HG03442 (cell line): ENCODE data around the gene DIP2A.

Source experiments
- ATAC-seq: cut with Tn5 transposase; IDR thresholded peaks from one replicate; pipeline ENCODE4 v1.9.1; 2021; ENCODE audit warnings: mild to moderate bottlenecking, moderate library complexity; ENCODE audit not compliant: unreplicated experiment

Gene DIP2A

DNA sequence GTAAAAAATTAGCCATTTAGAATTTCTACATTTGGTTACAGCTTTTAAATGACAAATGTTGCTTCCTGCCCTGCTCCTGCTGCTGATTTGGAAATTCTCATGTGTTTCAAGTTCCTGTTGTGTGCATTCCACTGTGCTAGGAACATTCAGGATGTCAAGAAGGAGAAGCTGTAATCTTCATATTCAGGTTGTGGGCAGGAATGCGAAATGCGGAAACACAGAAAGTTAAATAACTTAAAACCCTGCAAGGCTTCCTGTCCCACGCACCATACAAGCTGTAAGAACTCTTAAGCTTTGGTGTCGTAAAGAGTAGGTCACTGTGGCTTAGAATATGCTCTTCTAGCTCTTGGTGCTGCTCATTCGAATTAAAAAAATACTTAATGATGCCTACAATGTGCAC lies 93.6 kb downstream of the DIP2A start:
- ATAC-seq = no peak

DNA sequence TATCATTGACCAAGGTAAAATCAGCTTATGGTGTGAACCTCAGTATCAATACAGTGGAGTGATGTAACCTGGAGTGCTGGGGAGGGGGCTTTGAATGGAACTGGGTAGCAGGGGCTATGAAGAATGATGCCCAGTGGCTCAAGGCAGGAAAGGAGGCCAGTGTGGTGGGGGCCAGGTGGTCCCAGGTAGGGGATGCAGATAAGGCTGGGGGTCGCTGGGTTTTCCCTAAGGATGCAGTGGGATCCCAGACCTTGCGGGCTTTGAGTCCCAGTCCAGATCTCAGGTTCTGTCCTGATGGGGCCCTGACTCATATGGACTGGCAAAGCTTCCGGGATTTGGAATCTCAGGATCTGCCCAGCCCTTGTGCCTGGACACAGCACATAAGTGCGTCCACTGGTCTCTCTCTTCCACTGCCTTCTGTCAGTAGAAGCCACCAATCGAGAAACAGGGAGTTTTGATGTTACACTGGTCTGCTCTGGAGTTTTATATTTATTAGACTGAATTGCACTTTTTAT lies 94.2 kb downstream of the DIP2A start:
- no peak for ATAC-seq

DNA sequence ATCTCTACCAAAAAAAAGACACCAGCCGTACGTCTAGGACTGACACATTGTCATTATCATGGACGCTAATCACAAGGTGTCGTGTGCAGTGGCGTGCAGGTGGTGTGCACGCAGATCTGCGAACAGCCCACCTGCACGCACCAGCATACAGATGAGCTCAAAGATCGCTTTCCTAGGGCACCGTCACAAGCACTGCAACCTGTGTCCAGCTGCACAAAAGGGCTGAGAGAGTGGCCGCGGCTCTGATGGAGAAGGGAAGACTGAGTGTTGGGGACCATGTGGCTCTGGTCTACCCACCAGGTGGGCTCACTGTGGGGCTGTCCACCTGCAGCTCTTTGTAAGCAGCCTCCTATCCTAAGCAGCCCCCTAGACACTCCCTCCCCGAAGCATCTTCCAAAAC lies 95.3 kb downstream of the DIP2A start:
- no peak for ATAC-seq

DNA sequence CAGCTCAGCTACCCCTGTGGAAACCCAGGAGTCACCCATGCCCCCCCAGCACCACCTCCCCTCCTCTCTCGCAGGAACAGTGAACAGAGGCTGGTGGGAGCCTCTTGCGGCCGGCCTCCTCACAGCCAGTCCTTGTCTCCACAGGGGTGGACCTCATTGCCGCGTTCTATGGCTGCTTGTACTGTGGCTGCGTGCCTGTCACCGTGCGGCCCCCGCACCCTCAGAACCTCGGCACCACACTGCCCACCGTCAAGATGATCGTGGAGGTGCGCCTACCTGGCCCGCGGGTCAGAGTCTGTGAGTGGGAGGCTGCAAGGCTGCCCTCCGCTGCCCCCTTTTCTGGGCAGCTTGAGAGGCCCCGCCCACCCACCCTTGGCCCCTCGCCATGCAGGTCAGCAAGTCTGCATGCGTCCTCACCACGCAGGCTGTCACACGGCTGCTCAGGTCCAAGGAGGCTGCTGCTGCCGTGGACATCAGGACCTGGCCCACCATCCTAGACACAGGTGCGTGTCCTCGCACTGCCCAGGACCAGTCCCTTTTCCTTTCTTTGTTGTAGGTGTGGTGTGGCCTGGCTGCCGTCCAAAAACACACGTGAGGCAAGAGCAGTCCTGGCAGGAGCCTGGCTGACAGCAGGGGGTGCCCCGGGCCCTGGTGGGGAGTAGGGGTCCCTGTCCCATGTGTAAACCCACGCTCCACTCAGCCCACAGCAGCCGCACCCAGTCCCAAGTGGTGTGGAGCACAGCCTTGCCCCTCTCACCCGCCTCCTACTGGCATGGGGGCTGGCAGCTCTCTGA lies 95.9 kb downstream of the DIP2A start:
- no peak for ATAC-seq

DNA sequence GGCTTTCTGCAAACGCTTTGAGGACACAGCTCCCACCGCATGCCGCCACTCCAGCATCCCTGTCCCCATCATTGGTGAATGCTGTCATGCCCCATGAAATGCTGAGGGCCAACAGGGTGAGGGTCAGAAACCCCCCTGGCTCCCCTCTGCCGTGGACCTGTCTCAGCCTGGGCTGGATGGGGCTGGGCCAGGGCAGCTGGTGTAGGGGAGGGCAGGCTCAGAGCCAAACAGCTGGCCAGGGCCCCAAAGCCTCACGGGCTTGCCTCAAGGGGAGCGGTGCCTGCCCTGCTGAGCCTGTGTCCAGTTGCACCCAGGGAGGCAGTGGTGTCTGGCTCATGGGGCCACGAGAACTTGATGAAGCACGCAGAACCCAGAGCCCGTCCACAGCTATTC lies 96.5 kb downstream of the DIP2A start:
- no peak for ATAC-seq

DNA sequence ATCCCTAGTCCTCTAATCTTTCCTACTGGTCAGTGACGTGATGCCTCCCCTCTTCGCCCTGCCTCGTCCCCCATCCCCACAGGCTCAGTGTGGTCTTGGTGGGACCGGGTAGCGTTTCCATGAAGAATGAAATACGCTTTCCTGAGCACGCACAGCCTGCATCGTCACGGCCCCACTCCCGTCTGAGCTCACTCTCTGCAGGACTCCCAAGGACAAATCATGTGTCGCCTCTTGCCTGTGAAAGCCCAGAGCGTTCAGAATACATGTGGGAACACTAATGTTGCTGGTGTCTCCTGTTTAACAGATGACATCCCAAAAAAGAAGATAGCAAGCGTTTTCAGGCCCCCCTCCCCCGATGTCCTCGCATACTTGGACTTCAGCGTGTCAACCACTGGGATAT lies 97.0 kb downstream of the DIP2A start:
- no peak for ATAC-seq

DNA sequence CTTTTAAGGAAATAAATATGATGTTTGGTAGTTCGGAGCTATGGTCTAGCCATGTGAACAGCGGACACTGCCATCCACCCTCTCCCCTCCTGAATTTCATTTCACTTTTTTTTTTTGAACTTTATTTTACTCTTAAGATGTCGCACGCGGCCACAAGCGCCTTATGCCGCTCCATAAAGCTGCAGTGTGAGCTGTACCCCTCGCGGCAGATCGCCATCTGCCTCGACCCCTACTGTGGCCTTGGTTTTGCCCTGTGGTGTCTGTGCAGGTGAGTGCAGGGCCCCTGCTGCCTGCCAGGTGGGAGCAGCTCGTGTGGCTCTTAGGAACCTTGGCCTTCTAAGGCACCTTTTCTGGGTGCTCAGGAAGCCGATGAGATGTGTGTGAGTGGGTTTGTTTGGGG lies 98.1 kb downstream of the DIP2A start:
- no peak for ATAC-seq

DNA sequence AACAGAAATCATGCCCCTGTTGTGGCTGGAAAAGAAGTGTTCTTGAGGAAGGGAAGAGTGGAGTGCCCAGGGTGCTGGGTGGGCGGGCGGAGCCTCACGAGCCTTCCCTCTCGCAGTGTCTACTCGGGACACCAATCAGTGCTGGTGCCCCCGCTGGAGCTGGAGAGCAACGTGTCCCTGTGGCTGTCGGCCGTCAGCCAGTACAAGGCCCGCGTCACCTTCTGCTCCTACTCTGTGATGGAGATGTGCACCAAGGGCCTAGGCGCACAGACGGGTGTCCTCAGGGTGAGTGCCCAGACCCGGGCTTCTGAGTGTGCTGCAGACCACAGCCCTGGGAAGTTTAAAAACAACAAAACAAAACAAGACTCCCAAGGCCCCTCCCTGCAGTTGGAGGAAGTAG lies 98.8 kb downstream of the DIP2A start:
- no peak for ATAC-seq

DNA sequence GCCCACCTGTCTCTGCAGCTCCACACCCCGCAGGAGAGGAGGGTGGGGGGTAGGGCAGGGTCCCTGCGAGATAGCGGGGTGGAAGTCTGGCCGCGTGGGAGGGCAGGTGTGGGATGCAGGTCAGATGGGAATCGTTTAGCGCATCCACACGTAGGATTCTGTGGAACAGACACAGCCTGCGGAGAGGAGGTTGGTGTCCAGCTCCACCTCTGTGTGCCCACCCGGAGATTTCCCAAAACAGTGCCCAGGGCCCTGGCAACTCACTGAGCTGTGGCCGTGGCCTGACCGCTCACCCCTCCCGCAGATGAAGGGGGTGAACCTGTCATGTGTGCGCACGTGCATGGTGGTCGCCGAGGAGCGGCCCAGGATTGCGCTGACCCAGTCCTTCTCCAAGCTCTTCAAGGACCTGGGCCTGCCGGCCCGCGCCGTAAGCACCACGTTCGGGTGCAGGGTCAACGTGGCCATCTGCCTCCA lies 99.3 kb downstream of the DIP2A start:
- ATAC-seq = no peak

DNA sequence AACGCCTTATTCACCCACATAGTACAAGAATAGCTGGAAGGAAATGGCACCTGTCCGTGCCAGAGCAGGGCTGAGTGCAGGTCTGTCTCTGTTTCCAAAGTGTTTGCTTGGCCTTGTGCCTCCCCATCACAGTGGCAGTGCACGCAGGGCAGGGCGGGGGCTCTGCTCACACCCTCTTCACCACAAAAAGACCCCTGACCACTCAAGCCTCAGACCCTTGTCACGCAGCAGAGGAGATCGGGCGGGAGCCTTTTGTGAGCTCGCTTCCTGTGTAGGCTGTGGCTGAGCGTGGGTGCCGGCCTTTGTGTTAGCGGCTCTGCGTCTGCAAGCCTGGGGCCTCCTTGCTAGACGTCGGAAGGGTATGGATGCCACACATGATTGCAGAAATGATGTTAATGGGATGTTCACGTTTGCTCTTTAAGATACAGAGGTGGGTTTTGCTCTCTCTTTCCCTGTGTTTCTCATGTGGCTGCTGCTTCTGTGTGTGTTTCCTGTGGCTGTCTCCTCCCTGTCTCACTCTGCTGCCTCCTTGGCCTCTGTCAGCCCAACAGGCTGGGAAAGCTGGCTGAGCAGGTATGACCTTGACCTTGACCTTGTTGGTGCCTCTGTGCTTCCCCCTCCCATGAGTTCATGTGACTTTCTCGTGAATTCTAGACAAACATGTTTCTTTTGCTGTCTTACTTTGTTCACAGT lies 100.7 kb downstream of the DIP2A start:
- no peak for ATAC-seq

DNA sequence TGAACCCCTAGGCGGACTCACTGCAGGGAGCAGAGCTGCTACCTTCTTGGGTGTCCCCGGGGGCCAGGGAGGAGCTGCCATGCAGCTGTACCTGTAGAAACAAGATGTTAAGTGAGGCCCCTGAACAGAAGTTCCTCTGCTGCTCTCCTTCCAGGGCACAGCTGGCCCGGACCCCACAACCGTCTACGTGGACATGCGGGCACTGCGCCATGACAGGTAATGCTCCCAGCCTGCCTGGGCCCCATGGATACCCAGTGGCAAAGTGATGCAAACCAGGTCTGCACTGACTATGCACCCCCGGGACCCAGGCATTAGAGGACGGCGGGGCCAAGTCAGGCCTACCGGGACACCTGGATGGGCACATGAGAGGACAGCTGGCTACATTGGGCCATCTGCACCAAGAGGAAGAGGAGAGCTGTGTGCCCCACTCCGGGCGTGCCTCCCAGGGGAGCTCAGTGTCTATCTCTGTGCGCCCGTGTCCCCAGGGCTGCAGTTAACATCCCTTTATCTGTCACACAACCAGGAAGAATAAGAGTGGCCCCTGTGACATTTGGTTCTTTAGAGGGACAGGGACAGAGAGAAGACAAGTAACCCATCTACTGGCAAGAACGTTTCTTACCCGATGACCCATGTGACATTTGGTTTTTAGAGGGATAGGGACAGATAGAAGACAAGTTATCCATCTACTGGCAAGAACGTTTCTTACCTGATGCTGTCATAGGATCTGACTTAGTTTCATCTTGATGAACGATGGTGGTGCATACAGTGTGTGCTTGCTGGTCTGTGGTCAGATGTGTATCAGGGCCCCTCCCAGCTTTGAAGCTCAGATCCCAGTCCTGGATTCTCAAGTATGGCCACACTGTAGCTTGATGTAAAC lies 102.1 kb downstream of the DIP2A start:
- no peak for ATAC-seq

DNA sequence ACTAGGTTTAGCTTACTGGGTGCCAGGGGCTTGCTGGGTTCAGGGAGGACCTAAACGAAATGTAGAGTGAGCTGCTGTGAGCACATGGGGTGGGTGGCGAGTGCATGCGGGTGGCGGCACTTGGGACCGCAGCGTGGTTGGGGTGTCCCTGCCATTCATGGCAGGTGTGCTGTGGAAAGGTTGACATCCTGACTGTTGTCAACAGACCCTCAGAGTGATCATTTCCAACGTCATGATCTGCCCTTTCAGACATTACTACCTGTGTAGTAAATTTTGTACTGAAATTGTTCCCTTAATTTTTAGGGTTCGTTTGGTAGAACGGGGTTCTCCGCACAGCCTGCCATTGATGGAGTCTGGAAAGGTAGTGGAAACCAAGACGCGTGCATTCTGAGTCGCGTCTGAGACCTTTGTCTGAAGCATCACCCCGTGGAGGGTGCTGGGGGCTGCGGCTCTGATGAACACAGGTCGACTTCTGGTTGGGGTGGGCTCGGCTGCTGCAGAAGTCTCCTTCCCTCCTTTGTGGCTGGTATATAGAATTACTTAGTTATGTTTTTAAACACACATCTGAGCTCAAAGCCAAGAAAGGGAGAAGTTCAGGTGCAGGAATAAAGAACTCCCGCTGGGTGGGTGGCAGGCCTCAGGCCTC lies 102.9 kb downstream of the DIP2A start:
- ATAC-seq = no peak

DNA sequence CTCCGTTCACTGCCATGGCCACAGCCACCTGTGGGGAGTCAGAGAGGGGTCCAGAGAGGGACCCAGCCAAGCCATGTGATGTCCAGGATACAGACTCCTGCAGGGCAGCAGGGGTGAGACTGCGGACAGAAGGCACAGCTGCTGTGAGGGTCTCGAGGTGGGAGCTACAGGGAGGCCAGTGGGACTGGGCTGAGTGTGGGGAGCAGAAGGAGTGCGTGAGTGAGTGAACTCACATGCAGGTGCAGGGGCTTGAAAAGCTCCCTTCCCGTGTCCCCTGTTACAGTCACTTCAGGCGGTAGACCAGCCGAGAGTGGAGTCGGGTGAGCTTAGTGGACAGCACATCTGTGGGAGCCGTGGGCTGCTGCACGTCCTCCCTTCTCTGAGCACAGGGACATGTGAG lies 103.8 kb downstream of the DIP2A start:
- no peak for ATAC-seq

DNA sequence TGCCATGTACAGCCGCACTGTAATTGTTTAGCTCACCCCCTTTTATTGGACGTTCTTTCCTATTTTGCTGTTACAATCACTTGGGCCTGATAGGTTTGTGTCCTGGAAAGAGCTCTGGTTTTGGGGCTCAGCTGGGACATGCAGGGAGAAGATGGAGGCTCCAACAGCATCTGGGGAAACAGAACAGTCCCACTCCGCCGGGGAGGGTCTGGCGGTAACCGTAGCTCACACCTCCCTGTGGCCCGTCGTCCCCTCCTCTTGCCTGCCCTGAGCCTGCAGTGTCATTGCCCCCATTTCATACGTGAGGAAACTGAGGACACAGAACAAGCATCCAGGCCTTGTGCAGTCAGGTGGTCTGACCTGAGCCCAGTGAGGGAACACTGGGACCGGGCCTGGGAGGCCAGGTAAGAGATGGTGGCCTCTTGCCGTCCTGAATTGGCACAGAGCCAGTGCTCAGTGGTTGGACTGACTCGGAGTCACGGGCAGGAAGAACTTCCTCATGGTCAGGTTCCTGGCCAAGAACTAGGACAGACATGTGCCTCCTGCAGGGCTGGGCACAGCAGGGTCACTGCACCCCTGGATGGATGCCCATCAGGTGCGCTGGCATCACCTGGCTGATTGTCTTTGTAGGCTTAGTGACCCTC lies 104.4 kb downstream of the DIP2A start:
- no peak for ATAC-seq

DNA sequence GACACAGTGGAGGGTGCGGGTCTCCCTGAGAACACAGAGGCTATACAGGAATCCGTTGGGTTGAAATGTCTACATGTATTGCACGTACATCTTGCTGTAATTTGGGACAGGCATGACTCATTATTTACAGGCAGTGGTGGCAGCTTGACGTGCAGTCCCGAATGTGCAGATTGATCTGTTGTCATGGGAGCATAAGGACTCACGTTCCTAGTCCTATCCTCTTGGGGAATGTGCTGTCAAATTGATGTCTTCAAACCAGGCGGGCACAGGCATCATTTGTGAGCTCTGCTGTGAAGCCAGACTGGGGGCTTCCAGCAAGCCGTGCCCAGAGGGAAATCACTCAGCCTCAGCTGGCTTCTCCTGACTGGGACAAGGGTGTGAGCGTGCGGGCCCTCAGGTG lies 105.7 kb downstream of the DIP2A start:
- no peak for ATAC-seq

DNA sequence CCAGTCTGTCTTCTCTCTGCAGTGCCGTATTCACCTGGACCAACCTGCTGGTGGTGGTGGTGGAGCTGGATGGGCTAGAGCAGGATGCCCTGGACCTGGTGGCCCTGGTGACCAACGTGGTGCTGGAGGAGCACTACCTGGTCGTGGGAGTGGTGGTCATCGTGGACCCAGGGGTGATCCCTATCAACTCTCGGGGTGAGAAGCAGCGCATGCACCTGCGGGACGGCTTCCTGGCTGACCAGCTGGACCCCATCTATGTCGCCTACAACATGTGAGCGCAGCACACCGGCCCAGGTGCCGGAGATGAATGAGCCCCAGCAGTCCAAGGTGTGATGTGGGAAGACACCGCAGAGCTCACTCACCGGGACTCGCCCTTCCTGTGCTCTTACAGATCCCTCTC lies 108.7 kb downstream of the DIP2A start:
- ATAC-seq = no peak

DNA sequence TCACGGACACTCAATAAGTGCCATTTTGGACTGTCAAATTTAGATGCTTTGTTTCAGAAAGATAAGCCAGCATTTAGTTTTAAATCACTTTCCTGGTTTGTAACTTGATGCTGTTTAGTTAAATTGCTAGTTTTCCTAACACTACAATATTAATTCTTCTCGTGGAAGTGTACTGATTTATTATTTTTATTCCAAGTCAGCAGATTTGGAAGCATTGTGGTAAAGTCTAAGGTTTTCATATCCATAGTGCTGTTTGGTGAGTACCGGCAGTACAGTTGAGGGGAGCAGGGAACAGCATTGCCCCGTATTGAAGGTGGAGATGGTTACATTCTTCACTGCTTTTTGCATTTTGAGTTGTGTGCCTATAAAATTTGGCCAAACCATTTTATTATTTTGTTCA lies 109.9 kb downstream of the DIP2A start:
- ATAC-seq = no peak

DNA sequence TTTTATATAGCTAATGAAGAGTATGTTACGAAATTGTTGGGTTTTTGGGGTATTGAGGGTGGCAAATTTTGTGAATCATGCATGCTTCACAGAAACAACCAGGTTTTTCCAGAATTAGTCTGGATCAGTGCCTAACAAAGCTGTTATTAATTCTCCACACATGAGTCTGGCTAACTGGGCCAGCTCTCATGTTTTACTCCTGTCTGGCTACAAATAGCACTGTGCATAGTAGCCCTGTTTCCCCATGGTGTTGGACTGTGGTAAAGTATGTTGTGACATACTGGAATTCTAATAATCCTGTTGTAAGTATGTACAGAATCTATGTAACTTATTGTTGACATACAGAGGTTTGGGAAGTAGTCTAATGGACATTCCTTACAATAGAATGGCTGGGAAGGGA lies 110.4 kb downstream of the DIP2A start:
- no peak for ATAC-seq

DNA sequence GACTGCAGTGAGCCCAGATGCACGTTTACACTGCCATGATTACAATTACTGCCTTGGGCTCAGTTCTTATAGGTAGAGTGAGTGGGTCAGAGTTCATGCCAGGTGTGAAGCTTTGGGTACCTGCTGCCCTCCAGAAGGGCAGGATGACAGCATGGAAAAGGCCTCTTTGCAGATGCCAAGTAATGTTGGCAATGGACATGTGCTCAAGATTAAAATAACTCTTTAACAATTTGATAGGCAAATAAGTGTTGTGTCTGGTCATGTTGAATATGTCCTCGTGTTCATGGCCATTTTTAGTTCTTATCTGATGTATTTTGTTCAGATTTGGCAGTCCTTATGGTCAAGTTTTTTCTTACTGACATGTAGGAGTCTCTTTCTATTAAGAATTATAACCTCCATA lies 111.4 kb downstream of the DIP2A start:
- no peak for ATAC-seq

DNA sequence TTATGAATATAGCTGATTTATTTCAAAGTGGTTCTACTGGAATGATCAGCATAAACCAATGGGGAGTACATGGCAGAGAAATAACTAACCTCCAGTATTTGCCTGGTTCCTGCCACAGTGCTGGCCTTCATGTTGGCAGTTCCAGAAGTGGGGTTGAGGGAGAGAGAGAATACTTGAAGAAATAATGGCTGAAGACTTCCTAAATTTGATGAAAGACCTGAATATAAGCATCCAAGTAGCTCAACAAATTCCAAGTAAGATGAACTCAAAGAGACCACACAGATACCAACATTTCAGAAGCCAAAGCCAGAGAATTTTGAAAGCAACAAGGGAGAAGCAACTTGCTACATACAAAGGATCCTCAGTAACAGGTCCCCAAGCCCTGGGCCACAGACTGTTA lies 111.9 kb downstream of the DIP2A start:
- ATAC-seq = no peak
